Neutrophil (primary cell): ENCODE data around the gene FCF1.
A peak's percentile ranks its signal among the peaks of the same experiment; 100 is the strongest.

Source experiments
- H3K27ac ChIP-seq: fragments of 200-600 bp; sonication (generic); 2 replicates; pipeline ENCODE4 v1.5.1; 2016; ENCODE audit warnings: mild to moderate bottlenecking, moderate library complexity
- H3K27me3 ChIP-seq: fragments of 200-600 bp; sonication (generic); 2 replicates; pipeline ENCODE4 v1.6.0; 2016; ENCODE audit warnings: mild to moderate bottlenecking
- H3K36me3 ChIP-seq: fragments of 200-600 bp; sonication (generic); 2 replicates; pipeline ENCODE4 v1.5.1; 2017
- H3K4me1 ChIP-seq, 2 experiments: fragments of 200-600 bp in 1 of 2; sonication (generic) in 1 of 2; 1 replicate in 1 of 2; 2 replicates in 1 of 2; pipeline versions ENCODE4 v1.5.1 to v1.6.1; 2013 to 2016; ENCODE audit warnings: low read depth in 1 of 2, low read length in 1 of 2, mild to moderate bottlenecking in 1 of 2, moderate library complexity in 1 of 2; ENCODE audit not compliant: control insufficient read depth in 1 of 2, insufficient read depth in 1 of 2
- H3K4me3 ChIP-seq, 2 experiments: fragments of 200-600 bp in 1 of 2; sonication (generic) in 1 of 2; 1 replicate in 1 of 2; 2 replicates in 1 of 2; pipeline ENCODE4 v1.5.1; 2013 to 2016; ENCODE audit warnings: low read depth in 1 of 2, low read length in 1 of 2, mild to moderate bottlenecking in 1 of 2, moderate library complexity in 1 of 2
- H3K9me3 ChIP-seq: fragments of 200-600 bp; sonication (generic); 2 replicates; pipeline ENCODE4 v1.5.1; 2016
- TF ChIP-seq, protein P1 (sequence below): fragments of 200-600 bp; sonication (generic); IDR thresholded peaks from 2 replicates; pipeline ENCODE4 v1.5.1; 2016; ENCODE audit warnings: antibody characterized with exemption

FCF1 gene

GRCh38 chr14:74712499-74713394, at the start of gene FCF1, which contains the start of gene AREL1:
FCF1 (plus strand) TSS chr14:74713144; CDS start chr14:74713198, 54 bp downstream.
AREL1 (minus strand) TSS chr14:74713080; CDS start chr14:74685615, 27,465 bp downstream.
- Histone ChIP-seq H3K9me3 (no peaks in the 10 kb centered on the region), H3K4me3 (peak within 1 kb of the TSS; percentile 80 to 88), H3K4me1 (peaks cover 27 to 32% of the 10 kb centered on the region in 2 experiments), H3K36me3 (peaks cover 15% of the 10 kb centered on the region), H3K27ac (peak within 1 kb of the TSS; percentile 92), H3K27me3 (no peaks in the 10 kb centered on the region)
- TF ChIP-seq, protein P1, sequence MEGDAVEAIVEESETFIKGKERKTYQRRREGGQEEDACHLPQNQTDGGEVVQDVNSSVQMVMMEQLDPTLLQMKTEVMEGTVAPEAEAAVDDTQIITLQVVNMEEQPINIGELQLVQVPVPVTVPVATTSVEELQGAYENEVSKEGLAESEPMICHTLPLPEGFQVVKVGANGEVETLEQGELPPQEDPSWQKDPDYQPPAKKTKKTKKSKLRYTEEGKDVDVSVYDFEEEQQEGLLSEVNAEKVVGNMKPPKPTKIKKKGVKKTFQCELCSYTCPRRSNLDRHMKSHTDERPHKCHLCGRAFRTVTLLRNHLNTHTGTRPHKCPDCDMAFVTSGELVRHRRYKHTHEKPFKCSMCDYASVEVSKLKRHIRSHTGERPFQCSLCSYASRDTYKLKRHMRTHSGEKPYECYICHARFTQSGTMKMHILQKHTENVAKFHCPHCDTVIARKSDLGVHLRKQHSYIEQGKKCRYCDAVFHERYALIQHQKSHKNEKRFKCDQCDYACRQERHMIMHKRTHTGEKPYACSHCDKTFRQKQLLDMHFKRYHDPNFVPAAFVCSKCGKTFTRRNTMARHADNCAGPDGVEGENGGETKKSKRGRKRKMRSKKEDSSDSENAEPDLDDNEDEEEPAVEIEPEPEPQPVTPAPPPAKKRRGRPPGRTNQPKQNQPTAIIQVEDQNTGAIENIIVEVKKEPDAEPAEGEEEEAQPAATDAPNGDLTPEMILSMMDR: no peak

DNA sequence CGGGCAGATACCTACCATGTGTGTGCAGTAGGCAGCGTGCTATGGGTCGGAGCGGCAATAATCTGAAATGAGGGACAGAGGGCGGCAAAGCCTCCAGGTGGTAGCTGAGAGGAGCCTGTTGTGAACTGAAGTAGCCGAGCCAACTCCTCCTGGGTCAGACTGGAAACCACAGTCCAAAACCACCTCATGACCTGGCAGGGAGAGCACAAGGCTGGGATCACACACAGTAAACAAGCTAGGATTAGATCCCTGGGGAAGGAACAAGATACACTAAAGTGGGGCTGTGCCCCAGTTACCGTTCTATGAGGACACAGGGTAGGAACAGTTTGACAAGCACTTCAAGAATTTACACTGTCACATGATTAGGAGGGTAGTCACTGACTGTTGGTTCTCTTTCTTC, 49.1 kb upstream of the FCF1 start:
- Histone ChIP-seq H3K27me3 (no peaks in the 10 kb centered on the region), H3K4me1 (peaks cover 3 to 9% of the 10 kb centered on the region in 2 experiments), H3K4me3 (no peak overlapping the region), H3K27ac (no peak overlapping the region), H3K9me3 (no peaks in the 10 kb centered on the region), H3K36me3 (peaks cover 100% of the 10 kb centered on the region)
- TF ChIP-seq, protein P1: no peak

DNA sequence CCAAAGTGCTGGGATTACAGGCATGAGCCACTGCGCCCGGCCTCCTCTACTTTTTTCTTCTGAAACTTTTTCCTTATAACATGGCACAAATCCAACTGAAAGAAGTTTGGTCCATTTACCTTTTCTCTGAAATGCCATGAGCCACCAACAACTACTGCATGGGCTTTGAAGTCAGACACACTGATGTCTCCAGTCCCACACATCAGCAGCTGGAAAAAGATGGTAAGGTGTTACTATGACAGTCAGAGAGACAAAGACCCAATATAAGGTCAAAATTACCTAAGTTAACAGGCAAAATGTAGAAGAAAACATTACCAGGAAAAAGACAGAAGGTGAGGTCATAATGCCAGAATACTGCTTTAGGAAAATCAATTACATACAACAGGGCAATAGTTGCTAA, 48.2 kb upstream of the FCF1 start:
- peaks cover 100% of the 10 kb centered on the region for H3K36me3 ChIP-seq
- TF ChIP-seq, protein P1: no peak
- H3K4me1 ChIP-seq: peaks cover 3 to 9% of the 10 kb centered on the region in 2 experiments

DNA sequence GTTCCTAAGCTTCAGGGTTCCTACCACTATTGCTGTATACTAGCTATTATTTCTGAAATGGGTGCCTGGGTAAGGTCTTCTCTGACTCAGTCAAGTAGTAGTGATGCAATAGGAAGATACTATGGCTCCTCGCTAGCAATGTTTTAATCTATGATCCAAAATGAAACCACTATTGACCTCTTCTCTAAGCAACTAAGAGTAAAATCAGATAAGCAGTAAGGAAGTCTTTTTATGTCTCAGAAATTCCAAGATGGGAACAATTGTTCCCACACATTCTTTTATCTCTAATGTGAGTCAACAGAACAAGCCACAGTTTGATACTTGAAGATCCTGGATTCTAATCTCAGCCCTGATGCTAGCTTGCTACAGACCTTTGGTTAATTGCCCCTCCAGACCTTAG, 45.2 kb upstream of the FCF1 start:
- H3K4me3 ChIP-seq: no peak overlapping the region
- no peaks in the 10 kb centered on the region for H3K27me3 ChIP-seq
- peak overlapping the region; percentile 19 for H3K27ac ChIP-seq
- TF ChIP-seq, protein P1: no peak
- H3K9me3 ChIP-seq: no peaks in the 10 kb centered on the region
- H3K4me1 ChIP-seq: peaks cover 3 to 9% of the 10 kb centered on the region in 2 experiments
- peaks cover 100% of the 10 kb centered on the region for H3K36me3 ChIP-seq

More for the DNA sequence above, 48.2 kb upstream of the FCF1 start:
- no peak overlapping the region for H3K4me3 ChIP-seq
- no peak overlapping the region for H3K27ac ChIP-seq
- H3K27me3 ChIP-seq: no peaks in the 10 kb centered on the region
- no peaks in the 10 kb centered on the region for H3K9me3 ChIP-seq

DNA sequence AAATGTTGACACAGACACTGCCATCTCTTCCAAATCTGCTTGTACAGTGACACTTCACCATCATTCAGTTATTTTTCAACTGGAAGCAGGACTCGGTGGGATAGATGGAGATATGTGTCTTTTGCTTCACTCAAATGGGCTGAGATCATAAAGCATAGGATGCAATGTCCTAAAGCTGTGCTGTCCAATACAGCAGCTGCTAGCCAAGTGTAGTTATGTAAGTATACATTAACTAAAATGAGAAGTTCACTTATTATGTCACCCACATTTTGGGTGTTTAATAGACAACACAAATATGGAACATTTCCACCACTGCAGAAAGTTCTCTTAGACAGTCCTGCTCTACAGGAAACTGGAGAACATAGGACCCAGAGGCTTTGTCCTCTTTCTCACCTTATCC, 43.7 kb upstream of the FCF1 start:
- H3K36me3 ChIP-seq: peaks cover 100% of the 10 kb centered on the region
- no peaks in the 10 kb centered on the region for H3K9me3 ChIP-seq
- H3K27me3 ChIP-seq: no peaks in the 10 kb centered on the region
- H3K4me3 ChIP-seq: no peak overlapping the region
- TF ChIP-seq, protein P1: no peak
- no peak overlapping the region for H3K27ac ChIP-seq
- peaks cover 3 to 9% of the 10 kb centered on the region in 2 experiments for H3K4me1 ChIP-seq
